Stimulated activated CD4-positive, alpha-beta T cell treated with anti-CD3 and anti-CD28 coated beads, Interleukin-1b, Interleukin-23, amount 100 ng/mL, for 48 hours (primary cell): ENCODE results near the gene COL27A1.

Experiments
- DNase-seq: peaks from one replicate; pipeline ENCODE4 v3.0.0-alpha.2; 2020

Gene COL27A1

DNA sequence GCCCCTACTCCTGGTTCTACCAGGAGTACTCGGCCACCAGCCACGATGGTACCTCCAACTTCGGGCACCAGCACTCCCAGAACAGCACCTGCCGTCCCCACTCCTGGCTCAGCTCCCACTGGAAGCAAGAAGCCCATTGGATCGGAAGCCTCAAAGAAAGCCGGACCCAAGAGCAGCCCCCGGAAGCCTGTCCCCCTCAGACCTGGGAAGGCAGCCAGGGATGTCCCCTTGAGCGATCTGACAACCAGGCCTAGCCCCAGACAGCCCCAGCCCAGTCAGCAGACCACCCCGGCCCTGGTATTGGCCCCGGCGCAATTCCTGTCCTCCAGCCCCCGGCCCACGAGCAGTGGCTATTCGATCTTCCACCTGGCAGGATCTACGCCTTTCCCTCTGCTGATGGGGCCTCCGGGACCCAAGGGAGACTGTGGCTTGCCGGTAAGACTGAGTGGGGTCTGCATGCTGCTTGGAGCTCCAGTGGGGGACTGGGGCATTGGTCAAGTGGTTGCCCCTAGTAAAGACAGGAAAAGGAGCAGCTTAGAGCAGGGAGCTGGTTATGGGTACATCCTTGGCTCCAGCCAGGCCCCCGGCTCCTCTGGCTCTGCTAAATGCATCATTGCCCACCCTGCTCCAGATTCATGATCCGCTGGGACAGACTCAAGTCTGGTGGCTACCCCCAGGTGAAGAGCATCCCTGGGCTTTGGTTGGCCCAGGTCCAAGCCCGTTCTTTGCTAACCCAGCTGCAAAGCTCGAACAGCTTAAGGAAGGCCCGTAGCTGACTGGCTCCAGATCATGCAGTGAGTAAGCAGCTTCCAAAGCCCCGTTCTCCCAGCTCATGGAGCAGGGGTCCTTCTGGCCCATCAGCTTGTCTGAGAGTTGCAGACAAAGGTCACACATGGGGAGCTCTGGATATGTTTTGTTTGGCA lies 14.0 kb downstream of the COL27A1 start:
- DNase-seq = no peak

DNA sequence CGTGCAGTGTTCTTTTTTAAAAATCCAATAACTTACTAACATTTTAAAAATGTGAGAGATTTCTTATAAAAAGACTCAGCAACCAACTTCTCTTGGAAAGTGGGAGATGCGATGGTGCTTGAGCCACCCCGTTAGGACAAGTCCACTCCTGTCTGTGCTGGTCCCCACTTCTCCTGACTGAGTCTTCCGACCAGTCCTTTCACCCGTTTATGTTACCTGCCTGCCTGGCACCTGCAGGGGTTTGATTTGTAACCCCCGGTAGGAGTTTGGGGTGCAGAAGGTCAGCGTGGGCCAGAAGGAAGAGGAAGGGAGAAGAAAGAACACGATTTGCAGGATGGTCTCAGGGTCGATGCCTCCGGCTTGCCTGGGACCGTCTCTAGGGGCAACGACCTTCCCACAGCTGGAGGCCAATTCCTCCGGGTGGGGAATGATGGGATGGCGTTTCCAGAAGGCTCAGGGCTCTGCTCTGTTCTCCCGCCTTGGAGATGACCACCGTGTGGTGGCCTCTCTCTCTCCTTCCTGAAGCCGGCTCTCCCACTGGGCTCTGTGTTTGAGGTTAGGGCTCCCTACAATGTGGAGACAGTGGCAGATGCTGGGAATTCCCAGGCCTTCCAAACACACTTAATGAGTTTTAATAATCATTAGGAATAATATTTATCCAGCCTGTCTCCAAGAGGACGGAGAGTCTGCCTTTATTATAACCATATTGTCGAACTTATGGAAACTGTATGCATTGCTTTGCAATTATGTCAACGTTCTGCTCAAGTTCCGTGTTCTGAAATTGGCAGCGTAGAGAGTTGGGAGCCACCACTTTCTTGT lies 14.8 kb downstream of the COL27A1 start:
- DNase-seq = no peak

DNA sequence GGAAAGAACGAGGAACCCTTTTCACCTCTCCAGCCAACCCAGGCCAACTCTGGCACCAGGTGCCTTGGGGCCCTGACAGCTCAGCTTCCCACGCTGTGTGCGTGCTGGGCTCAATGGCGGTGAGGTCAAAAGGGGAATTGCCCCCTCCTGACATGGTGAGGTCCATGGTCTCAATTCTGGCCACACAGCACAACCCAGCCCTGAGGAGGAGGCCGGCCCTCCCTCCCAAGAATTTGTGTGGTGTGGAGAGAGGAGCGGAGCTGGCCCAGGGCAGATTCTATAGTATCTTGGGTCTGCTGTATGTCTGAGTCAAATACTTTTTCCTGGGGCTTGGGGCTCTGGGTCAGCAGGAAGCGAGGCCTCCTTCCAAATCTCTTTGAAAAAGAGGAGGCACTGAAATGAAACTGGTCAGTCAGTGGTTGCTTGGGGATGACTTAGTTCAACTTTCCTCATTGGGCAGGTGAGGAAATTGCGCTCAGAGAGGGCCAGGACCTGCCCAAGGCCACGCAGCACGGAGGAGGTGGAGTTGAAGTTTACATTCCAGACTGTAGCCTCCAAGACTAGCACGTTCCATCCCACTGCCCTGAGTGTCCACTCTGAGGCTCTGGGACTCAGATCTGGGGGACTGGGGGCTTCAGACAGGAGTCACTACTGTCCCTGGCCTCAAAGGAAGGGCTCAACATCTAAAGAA lies 15.6 kb downstream of the COL27A1 start:
- no peak for DNase-seq

DNA sequence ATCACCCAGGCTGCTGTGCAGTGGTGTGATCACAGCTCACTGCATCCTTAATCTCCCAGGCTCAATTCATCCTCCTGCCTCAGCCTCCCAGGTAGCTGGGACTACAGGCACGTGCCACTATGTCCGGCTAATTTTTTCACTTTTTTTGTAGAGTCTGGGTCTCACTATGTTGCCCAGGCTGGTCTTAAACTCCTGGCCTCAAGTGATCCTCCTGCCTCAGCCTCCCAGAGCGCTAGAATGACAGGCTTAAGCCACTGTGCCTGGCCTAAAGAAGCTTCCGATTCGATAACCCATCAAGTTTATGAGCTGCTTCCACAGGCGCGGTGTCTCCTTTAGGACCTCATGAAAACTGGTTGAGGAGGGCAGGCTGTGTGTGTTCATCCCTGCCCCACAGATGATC lies 16.2 kb downstream of the COL27A1 start:
- DNase-seq = no peak

DNA sequence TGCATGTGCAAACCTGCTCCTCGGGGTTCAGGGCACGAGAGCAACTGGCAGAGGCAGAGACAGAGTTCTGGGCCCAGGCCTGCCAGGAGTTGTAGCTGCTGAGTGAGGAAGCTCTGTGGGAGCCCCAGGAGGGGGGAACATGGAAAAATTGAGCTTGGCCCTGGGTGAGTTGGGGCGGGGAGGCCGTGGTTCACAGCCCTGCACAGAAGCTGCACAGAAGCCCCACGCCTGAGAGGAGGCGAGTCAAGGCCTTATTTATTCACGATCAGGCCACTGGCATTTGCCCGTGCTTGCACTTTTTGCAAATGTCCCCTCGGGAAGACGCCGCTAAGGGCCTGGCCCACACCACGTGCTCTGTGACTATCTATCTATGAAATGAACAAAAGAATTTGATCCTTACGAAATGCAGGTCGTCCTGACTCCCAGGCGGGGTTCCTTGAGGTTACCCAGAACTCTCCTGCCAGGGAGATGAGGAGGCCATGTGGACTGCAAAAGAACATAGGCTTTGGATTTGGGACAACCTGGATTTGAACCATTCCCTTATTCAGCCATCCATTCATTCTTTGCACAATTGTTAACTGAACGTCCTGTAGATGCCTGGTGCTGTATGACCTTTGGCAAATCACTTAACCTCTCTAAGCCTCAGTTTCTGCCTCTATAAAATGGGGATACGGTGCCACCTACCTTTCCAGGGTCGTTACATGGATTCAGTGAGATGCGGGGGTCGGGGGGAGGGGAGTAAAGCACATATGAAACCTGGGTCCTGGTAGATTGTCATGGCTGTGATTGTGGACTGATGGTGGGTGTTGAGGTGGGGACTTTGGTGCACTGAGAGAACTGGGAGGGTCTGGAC lies 17.9 kb downstream of the COL27A1 start:
- no peak for DNase-seq

DNA sequence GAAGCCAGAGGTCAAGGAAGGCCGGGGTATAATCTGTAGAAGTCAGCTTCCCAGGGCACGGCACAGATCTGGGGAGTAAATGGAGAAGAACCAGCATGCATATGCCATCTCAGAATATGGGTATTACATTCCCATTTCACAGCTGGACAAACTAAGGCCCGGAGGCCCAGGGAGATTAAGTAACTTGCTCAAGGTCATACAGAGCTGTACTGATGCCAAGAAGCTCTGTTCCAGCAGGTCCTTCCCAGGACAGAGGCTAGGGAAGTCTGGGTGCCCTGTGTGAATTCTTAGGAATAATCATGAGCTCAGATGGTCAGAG lies 19.2 kb downstream of the COL27A1 start:
- no peak for DNase-seq

DNA sequence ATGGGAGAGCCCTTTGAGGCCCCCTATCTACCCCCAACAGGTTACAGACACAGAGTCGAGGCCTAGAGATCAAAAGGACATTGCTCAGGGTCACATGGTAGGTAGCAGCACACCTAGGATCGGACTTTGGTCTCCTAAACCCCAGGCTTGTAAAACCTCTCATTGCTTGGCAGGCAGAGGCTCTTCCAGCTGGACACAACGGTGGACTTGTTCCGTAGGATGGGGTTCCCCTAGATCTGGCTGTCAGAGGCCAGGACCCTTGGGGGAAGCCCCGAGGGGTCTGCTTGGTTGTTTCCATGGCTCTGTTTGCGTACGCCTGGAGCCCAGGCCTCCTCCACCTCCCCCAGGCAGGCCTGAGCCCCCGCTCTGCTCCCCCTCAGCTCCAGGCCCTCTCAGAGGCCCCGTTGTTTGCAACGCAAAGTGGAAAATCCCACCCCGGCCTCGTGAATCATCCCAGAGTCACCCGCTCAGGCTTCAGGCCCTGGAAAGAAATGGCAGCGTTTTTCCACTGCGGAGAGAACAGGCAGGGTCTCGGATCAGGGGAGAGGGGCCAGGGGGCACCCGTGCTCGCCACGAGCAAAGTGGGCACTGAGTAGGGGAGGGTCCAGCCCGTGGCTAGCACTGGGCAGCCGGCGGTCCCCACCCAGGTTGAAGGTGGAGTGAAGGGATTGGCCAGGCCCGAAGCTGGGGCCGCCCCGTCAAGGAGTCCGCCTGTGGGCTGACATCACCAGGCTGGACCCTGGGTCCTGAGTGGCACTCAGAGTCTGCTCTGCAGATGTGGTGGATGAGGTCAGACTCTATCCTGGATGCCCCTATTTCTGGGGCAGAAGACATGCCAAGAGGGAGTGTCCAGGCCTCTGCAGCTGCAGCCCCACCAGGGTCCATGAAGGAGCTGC lies 19.8 kb downstream of the COL27A1 start:
- DNase-seq = no peak

DNA sequence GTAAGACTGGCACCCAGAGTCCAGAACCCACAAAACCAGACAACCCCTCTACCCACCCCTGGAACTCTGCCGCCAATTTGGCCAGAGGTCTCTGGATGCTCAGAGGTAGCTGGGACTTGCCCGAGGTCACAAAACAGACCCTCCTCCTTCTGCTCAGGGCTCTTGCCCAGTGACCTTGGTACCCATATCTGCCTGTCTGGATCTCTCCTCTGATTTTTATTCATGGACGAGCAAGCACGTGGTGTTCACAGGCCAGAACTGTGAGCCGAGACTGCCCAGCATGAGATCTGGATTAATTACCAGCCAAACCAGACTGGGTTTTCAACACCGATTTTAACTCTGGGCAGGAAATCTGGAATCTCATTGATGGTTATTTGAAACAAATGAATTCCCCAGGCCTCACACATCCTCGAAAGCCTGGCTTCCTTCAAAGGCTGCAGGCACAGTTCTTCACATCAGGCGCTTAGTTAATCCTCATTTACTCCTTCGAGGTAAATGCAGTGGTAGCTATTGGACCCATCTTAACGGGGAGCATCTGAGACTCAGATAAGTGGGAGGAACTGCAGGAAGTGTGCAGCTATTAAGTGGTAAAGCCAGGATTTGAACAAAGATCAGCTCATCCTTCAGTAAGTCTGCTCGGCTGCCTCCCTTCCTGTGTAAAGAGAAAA lies 21.4 kb downstream of the COL27A1 start:
- no peak for DNase-seq

DNA sequence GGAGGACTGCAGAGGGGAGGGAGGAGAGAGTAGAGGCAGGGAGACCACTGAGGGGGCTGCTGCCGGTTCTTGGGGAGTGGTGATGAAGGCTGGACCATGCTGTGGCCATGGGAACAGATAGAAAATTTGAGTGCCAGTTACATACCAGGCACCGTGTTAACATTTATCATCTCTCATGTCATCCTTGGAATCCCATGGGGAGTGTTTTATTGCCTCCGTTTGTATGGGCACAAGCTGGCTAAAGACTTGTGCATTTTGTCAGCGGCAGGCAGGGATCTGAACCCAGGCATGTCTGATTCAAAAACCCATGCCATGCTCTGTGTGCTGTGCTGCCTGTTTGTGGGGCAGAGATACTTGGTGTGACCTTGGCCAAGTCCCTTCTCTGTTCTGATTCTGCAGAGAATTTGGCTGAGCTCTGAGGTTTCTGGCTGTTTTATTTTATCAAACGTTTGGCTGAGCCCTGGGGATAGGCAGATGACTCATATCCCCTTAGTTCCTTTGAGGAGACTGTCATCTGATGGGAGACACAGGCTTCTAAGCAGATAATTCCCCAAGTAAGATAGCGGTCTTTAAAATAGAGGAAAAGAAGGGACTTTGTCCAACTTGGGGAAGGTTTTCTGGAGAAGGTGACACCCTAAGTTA lies 22.2 kb downstream of the COL27A1 start:
- no peak for DNase-seq

DNA sequence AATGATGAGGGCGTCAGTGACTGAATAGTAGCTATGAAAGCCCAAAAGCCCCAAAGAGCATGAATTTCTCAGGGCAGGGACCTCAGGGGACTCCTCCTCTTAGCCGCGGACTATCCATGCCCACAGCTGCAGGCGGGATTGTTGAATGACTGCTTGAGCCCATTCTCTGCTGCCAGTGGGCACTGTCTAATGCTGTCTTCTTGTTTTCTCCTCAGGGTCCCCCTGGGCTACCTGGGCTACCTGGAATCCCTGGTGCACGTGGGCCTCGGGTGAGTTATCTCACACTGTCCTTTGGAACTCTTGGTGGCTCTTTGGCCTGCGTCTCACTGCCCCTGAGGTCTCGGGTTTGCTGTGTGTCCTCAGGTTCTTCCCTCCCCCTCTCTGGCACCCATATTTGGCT lies 22.7 kb downstream of the COL27A1 start:
- DNase-seq = no peak

DNA sequence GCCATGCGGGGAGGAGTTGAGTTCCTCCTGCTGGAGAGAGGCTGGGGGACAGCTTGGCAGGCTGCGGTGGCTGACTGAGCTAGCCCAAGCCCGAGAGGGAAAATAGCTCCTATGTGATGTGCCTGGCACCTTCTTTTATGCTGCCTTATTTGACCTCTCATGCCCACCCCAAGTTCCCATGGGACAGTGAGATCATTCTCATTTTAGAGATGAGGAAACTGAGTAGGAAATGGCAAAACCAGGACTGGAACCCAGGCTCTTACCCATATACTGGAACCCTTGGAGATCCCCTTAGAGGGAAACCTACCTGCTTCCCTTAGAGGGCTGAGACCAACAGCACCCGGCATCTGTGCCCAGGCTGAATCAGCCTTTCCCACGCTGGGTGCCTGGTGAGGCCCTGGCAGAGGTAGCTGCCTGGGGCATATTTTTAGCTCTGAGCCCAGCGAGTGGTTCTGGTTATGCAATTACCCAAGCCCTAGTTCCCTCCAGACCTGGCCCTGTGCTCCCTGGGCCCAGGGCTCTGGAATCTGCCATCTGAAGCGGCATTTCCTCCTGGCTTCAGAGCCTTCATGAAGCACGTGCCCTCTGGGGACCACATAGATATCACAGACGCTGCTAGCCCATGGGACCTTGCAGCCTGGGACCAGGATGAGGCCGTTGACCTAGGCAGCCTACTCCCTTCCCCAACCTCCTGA lies 23.6 kb downstream of the COL27A1 start:
- no peak for DNase-seq

DNA sequence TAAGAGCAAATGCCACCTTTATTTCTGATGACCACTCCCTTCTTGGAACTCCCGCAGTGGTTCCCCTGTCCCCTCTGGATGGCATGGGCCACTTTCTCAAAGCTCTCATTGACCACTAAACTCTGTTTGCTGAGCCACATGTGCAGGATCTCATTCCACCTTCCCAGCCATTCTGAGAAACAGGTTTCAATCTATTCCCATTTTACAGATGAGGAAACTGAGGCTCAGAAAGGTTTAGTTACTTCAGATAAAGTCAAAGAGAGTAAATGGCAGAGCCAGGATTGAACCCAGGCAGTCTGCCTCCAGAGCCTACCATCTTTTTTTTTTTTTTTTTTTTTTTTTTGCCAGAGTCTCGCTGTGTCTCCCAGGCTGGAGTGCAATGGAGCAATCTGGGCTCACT lies 24.2 kb downstream of the COL27A1 start:
- no peak for DNase-seq

DNA sequence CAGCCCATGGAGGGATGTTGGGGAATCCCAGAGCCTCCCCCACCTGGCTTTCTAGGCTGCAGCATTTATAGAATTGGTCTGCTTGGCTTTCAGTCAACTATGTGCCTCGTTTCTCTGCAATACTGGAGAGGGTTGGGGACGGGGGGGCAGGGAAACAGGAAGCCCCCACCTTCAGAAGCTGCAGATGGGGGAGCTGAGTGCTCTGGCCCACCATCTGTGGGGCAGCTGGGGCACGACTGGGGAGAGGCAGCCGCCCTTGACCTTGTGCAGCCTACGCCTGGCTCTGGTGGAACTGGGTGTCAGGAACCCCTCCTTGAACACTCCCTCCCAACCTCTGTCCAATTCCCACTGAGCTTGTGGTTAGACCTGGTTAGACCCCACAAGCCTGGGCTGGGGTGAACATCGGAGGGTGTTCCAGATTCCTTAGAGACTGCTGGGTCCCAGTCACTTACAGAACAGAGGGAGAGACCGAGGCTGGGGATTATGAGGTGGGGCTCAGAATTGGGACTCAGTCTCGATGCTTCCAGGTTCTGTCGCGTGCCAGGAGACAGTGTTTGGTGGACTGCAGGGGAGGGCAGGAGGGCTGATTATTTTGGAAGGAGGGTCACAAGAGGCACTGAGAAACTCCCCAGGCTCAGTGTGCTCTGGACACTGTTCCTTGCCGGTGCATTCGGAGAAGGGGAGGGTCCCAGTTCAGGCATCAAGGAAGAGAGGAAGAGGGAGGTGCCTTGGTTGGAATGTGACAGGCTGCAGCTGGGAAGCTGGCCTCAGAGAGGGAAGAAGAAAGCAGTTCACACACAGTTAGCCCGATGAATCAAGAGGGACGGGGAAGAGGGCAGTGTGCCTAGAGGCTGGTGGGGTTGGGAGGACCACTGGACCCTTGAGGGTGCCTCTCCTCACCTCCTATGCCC lies 25.6 kb downstream of the COL27A1 start:
- no peak for DNase-seq

DNA sequence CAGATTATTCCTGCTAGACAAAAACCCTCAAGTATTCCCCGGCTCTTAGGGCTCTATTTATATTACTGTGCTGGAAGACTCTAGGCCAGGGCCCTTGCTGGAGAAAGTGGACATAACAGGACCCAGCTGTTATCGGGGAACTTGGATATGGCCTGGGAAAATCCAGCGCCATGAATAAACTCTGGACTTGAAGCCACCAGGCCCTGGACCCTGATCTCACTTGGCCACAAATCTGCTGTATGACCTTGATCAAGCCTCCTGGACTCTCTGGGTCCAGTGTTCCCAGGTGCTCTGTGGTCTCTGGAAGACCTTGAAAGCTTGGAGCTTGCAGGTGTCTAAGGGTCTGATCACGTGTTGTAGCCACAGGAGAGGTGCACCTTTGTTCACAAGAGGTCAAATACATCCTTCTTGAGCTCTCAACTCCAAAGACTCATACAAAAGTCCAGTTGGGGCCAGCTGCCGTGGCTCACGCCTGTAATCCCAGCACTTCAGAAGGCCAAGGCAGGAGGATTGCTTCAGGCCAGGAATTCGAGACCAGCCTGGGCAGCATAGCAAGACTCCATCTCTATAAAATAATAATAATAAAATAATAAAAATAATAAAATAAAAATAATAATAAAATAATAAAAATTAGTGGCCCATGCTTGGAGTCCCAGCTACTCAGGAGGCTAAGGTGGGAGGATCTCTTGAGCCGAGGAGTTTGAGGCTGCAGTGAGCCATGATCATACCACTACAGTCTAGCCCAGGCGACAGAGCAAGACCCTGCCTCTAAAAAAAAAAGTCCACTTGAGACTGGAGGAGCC lies 26.5 kb downstream of the COL27A1 start:
- no peak for DNase-seq

DNA sequence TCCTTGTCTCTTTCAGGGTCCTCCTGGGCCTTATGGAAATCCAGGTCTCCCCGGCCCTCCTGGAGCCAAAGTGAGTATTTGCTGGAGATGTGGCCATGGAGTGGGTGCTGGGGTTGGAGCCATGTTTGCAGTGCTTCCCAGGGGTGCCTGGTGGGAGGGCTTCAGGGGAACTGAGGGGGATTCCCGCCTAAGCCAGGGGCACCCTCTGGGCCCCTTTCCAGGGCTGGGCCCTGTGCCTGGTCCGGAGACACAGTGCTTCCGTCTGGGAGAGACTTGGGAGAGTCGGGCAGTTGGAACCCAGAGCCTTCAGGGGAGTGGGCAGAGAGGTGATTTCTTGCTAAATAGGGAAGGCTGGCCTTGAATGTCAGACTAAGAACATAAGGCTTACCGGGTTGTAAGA lies 27.7 kb downstream of the COL27A1 start:
- no peak for DNase-seq

DNA sequence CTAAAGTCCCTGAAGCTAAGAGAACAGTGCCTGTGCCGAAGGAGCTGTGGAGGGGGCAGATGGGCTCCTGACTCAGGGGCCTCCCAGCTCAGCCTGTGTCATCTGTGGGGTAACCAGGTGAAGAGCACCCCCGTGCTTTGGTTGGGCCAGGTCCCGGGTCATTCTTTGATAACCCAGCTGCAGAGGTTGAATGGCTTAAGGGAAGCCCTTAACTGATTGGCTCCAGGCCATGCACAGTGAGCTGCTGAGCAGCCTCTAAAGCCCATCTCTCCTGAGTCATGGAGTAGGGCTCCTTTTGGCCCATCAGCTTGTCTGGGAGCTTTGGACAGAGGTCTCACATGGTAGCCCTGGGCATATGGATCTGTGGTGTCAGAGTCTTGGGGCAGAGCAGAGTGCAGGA lies 28.7 kb downstream of the COL27A1 start:
- no peak for DNase-seq

DNA sequence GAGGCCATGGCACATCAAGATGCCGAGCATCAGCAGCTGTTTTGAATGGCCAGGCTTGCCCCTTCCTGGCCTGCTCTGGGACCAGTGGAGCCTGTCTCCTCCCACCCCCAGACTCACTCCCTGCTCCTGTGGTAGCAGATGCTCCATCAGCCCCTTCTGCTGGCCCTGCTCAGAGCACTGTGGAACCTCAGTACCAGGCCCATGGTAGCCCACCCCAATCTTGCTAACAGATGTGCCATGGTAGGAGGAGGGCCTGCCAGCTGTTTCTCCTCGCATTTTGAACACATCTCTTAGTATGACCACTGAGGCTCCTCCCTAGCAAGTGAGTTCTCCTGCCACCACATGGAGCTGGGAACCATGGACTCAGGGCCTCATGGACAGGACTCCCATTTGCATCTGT lies 29.5 kb downstream of the COL27A1 start:
- no peak for DNase-seq
